Left lung (tissue), 10 donors: Measurements from ENCODE around the gene LPAR2. TPM values are rescaled to one million over a fixed set of nuclear protein-coding genes. Genes with fewer than 3 reads are reported as not detected.

Experiments used
- ATAC-seq: fragments of 200-7000 bp; cut with Tn5 transposase; one replicate; pipeline ENCODE4 v1.9.1; 2020; ENCODE audit warnings: moderate library complexity
- DNase-seq, 4 donors: peaks; one replicate each; pipeline ENCODE4 v3.0.0-alpha.2; 2013 to 2020
- H3K27ac ChIP-seq, 2 donors: fragments of 200-600 bp; sonication (generic) in 1 of 2; one replicate each; pipeline versions ENCODE4 v1.5.0 to v1.8.0; 2020 to 2021
- H3K27me3 ChIP-seq, 2 donors: fragments of 200-600 bp; sonication (generic) in 1 of 2; one replicate each; pipeline versions ENCODE4 v1.5.0 to v1.8.0; 2020 to 2021
- H3K36me3 ChIP-seq, 2 donors: fragments of 200-600 bp; sonication (generic) in 1 of 2; one replicate each; pipeline versions ENCODE4 v1.5.0 to v1.8.0; 2020 to 2021
- H3K4me1 ChIP-seq, 2 donors: fragments of 200-600 bp; one replicate each; pipeline ENCODE4 v1.8.0; 2021
- H3K4me3 ChIP-seq, 2 donors: fragments of 200-600 bp; sonication (generic) in 1 of 2; one replicate each; pipeline versions ENCODE4 v1.5.0 to v1.8.0; 2020 to 2021; ENCODE audit warnings: mild to moderate bottlenecking in 1 of 2
- H3K9me3 ChIP-seq, 2 donors: fragments of 200-600 bp; sonication (generic) in 1 of 2; one replicate each; pipeline versions ENCODE4 v1.5.0 to v1.8.0; 2020 to 2021
- intact Hi-C, 2 donors: fragments of 100-400 bp; cut with DNase I; formaldehyde crosslinking; loops; one replicate each; pipeline versions ENCODE4 v1.11.2 to v1.14.2; 2022
- polyA plus RNA-seq, 6 donors: library from polyadenylated mRNA; unstranded; fragments of 120-200 nt; gene quantifications; one replicate each; pipeline ENCODE4 v1.2.1, GENCODE V29; 2013; ENCODE audit not compliant: insufficient read length in 6 of 6
- total RNA-seq, 2 donors: library from RNA; stranded (reverse); fragmentation: NEBNext Ultra II Directional; extraction: Animal tissue kit (Norgen Biotek cat#: 25700); gene quantifications; one replicate each; pipeline ENCODE4 v1.2.1, GENCODE V29; 2021
- TF ChIP-seq, protein P1 (sequence below), 2 donors: fragments of 200-600 bp; sonication (generic) in 1 of 2; IDR thresholded peaks; one replicate each; pipeline versions ENCODE4 v1.5.0 to v1.8.0; 2021; ENCODE audit warnings: antibody characterized with exemption in 2 of 2
- donor health status: DM: no; HTN: yes; CAD: no.
- donor health status: DM: no; HTN: no; CAD: no.

The LPAR2 gene
- total and polyA plus RNA-seq, 8 donors: 16.1 to 60.8 (median 41.6) TPM

DNA sequence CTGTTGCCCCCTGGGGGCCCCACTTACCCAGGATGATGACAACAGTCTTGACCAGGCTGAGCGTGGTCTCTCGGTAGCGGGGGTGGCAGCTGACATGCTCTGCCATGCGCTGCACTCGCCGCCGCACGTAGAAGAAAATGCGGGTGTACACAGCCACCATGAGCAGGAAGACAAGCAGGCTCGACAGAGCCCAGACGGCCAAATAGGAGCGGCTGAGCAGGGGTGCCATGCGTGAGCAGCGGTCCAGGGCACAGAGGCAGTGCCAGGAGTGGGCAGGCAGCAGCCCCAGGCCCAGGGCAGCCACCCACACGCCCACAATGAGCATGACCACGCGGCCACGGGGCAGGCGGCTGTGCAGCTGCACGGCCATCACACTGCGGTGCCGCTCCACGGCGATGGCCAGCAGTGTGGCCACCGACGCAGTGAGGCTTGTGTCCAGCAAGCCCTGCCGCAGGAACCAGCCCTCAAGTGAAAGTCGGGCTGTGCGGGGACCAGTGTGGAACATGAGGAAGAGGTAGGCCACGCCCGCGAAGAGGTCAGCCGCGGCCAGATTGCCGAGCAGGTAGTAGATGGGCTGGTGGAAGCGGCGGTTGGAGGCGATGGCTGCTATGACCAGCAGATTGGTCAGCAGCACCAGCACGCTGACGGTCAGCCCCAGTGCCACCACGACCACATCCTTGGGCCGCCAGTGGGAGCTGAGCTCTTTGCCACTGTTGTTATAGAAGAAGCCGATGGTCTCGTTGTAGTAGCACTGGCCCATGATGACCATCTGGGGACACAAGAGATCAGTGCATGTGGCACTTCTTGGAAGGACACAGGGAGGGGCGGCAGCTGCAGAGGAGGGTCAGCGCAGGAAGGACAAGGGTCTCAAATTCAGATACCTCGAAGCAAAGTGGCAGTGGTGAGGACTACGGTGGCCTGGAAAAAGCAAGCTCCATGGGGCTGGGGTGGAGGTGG lies 1.2 kb downstream of the LPAR2 start:
- H3K9me3 ChIP-seq: no peaks in the 10 kb centered on the region
- H3K4me1 ChIP-seq: peaks cover 7 to 21% of the 10 kb centered on the region in 2 donors
- peaks cover 0 to 45% of the 10 kb centered on the region in 2 donors for H3K36me3 ChIP-seq
- intact Hi-C loops: no loop called here
- no peak for DNase-seq
- TF ChIP-seq, protein P1, sequence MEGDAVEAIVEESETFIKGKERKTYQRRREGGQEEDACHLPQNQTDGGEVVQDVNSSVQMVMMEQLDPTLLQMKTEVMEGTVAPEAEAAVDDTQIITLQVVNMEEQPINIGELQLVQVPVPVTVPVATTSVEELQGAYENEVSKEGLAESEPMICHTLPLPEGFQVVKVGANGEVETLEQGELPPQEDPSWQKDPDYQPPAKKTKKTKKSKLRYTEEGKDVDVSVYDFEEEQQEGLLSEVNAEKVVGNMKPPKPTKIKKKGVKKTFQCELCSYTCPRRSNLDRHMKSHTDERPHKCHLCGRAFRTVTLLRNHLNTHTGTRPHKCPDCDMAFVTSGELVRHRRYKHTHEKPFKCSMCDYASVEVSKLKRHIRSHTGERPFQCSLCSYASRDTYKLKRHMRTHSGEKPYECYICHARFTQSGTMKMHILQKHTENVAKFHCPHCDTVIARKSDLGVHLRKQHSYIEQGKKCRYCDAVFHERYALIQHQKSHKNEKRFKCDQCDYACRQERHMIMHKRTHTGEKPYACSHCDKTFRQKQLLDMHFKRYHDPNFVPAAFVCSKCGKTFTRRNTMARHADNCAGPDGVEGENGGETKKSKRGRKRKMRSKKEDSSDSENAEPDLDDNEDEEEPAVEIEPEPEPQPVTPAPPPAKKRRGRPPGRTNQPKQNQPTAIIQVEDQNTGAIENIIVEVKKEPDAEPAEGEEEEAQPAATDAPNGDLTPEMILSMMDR (IDR thresholded peaks at IDR 0.05): no peak
- H3K27ac ChIP-seq: no peak overlapping the region
- no peak for ATAC-seq
- H3K4me3 ChIP-seq: peak overlapping the region in 1 of 2 donors; percentile 50
- peaks cover 0 to 11% of the 10 kb centered on the region in 2 donors for H3K27me3 ChIP-seq

DNA sequence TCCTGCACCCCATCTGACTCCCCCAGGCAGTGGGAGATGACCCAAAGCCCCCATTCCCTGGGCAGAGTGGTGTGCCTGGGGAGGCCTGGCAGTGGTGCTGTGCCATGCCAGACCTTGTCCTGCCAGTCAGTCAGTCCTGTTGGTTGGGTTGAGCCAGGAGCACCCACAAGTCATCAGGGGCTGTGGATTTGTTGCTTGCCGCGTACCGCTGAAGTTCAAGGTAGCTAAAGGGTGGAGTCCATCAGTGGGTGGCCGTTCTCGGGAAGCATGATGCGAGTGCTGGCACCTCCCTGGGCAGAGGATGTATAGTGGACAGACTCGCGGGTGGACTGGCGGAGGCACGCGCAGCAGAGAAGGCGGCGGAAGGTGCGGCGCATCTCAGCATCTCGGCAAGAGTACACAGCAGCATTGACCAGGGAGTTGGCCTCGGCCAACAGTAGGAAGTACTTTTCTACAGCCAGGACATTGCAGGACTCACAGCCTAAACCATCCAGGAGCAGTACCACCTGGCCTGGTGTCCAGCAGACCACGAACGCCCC lies 3.9 kb downstream of the LPAR2 start:
- Histone ChIP-seq H3K27me3 (peaks cover 0 to 11% of the 10 kb centered on the region in 2 donors), H3K27ac (no peak overlapping the region), H3K36me3 (peaks cover 0 to 21% of the 10 kb centered on the region in 2 donors), H3K4me3 (no peak overlapping the region), H3K9me3 (no peaks in the 10 kb centered on the region), H3K4me1 (peaks cover 7 to 22% of the 10 kb centered on the region in 2 donors)
- TF ChIP-seq, protein P1 (IDR thresholded peaks at IDR 0.05): no peak
- ATAC-seq (no peak), DNase-seq (peak in 1 of 4 donors; percentile 59)
- intact Hi-C loops: no loop called here

DNA sequence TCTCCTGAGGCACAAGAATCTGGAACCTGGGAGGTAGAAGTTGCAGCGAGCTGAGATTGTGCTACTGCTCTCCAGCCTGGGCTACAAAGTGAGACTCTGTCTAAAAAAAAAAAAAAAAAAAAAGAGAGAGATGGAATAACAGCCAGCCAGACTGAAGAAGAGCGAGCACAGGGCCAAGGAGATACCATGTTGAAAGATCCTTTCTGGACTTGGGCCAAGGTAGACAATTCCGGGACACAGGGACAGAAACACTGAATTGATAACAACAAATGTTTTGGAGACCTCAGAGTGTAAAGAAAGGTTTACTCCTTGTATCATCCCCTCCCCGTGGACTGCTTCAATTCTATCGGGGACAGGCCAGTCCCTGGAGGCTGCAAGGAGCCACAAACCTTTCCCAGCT lies 4.6 kb downstream of the LPAR2 start:
- intact Hi-C loops: no loop called here
- H3K27ac ChIP-seq: no peak overlapping the region
- H3K4me1 ChIP-seq: peaks cover under 1 to 23% of the 10 kb centered on the region in 2 donors
- H3K36me3 ChIP-seq: peaks cover 0 to 21% of the 10 kb centered on the region in 2 donors
- TF ChIP-seq, protein P1 (IDR thresholded peaks at IDR 0.05): no peak
- no peaks in the 10 kb centered on the region for H3K9me3 ChIP-seq
- no peak for ATAC-seq
- peaks cover 0 to 9% of the 10 kb centered on the region in 2 donors for H3K27me3 ChIP-seq
- H3K4me3 ChIP-seq: no peak overlapping the region
- no peak for DNase-seq

DNA sequence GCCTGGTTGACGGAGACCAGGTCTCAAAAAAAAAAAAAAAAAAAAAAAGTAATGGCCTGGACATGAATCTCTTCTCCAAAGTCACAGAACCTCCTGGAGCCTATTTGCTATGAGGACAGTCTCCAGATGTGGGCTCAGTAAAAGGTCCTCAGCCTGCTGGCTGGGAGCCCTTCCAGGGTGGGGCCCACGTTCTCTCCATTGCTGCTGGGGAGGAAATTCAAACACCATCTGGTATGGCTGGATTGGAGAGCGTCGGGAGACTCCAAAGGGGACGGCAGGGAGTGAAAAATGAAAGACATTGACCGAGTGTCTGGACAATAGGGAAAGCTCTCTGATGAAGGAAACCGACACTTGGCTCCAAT lies 8.2 kb downstream of the LPAR2 start:
- TF ChIP-seq, protein P1 (IDR thresholded peaks at IDR 0.05): no peak
- Histone ChIP-seq H3K4me1 (peaks cover 0 to 13% of the 10 kb centered on the region in 2 donors), H3K36me3 (peaks cover 0 to 15% of the 10 kb centered on the region in 2 donors), H3K27ac (no peak overlapping the region), H3K9me3 (no peaks in the 10 kb centered on the region), H3K27me3 (peaks cover 0 to 12% of the 10 kb centered on the region in 2 donors), H3K4me3 (no peak overlapping the region)
- ATAC-seq (no peak), DNase-seq (peak in 1 of 4 donors; percentile 5)
- intact Hi-C loops: no loop called here
